Hematopoietic multipotent progenitor cell treated with erythropoietin and hydrocortisone succinate and interleukin-3 and kit ligand, for 15 days (in vitro differentiated cells): Measurements from ENCODE around the gene FNIP2.
"Not testable (repeated sequence)": the region's sequence is repeated elsewhere in the genome, so short reads cannot be mapped to it uniquely, and the experiment has no call there.

Source experiments
- DNase-seq: peaks from one replicate; pipeline ENCODE4 v3.0.0-alpha.2; 2015; ENCODE audit warnings: low spot score

The FNIP2 gene

DNA sequence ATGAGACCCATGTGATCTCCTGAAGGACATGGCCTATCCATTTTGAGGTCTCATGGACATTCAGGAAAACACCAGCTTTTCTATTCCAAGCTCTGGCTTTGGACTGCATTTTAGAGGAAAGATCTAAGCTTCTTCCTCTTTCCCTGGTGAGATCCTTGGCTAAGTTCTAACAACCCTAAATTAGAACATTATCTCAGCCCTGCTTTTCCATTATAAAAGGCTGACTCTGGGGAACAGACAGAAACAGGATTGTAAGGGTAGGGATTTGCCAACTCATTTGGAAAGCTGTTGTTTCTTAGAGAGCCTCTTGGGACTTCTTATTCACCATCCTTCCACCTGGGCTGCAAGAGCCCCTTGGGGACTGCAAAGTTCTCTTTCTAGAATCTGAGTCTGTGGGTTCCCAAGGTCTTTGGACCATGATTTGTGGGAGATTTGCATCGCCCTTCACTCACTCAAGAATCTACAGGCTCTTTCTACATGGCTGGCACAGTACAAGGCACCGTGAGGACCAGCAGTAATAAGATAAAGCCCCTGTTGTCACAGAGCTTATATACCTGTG, 146.9 kb downstream of the FNIP2 start:
- DNase-seq: no peak

DNA sequence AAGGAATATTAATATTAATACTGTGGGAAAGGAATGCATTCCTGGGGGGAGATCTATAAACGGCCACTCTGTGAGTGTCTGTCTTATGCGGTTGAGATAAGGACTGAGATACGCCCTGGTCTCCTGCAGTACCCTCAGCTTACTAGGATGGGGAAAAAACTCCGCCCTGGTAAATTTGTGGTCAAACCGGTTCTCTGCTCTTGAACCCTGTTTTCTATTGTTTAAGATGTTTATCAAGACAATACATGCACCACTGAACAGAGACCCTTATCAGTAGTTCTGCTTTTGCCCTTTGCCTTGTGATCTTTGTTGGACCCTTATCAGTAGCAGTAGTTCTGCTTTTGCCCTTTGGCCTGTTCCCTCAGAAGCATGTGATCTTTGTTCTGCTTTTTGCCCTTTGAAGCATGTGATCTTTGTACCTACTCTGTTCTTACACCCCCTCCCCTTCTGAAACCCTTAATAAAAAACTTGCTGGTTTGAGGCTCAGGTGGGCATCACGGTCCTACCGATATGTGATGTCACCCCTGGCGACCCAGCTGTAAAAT, 151.7 kb downstream of the FNIP2 start:
- not testable (repeated sequence) for DNase-seq

DNA sequence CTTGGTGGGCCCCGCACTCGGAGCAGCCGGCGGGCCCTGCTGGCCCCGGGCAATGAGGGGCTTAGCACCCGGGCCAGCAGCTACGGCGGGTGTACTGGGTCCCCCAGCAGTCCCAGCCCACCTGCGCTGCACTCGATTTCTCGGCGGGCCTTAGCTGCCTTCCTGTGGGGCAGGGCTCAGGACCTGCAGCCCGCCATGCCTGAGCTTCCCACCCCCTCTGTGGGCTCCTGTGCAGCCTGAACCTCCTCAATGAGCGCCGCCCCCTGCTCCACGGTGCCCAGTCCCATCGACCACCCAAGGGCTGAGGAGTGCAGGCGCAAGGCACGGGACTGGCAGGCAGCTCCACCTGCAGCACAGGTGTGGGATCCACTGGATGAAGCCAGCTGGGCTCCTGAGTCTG, 158.9 kb downstream of the FNIP2 start:
- not testable (repeated sequence) for DNase-seq

DNA sequence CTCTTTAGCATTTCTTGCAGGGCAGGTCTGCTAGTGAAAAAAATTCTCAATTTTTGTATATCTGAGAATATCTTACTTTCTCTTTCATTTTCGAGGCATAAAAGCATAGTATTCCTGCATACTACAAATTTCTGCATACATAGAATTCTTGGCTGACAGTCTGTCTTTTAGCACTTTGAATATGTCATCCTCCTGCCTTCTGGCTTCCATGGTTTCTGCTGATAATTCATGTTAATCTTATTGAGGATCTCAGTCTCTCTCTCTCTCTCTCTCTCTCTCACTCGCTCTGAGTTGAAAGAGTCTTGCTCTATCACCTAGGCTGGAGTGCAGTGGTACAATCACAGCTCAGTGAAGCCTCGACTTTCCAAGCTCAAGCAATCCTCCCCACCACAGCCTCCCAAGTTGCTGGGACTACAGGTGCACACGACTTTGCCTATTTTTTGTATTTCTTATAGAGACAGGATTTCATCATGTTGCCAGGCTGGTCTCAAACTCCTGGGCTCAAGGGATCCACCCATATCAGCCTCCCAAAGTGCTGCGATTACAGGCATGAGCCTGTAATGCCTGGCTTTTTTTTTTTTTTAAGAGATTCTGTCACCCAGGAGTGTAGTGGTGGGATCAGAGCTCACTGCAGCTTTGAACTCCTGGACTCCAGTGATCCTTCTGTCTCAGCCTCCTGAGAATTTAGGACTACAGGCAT, 161.3 kb downstream of the FNIP2 start:
- DNase-seq: peak; percentile 23

DNA sequence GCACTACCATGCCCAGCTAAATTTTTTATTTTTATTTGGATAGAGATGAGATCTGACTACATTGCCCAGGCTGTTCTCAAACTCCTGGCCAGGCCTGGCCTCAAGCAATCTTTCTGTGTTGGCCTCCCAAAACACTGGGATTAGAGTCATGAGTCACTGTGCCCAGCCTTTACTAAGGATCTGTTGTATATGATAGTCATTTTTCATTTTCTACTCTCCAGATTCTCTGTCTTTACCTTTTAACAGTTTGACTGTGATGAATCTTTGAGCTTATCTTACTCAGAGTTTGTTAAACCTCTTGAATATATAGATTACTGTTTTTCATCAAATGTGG, 161.8 kb downstream of the FNIP2 start:
- no peak for DNase-seq

DNA sequence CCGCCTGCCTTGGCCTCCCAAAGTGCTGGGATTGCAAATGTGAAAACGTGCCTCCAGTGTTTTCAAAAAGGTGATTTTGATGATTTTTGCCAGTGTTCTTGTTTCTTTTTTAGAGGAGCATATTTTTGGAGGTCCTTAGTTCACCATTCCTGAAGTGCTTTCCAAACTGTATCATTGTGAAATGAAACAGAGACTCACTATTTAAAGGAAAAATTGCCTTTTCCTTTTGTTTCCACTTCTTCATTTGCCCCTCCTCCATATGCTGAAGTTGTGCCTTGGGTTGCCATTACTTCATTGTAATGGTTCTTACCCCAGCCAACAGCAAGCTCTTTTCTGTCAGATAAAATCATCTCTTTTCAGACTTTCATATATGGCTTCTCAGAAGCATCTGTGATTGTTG, 164.4 kb downstream of the FNIP2 start:
- DNase-seq: no peak

DNA sequence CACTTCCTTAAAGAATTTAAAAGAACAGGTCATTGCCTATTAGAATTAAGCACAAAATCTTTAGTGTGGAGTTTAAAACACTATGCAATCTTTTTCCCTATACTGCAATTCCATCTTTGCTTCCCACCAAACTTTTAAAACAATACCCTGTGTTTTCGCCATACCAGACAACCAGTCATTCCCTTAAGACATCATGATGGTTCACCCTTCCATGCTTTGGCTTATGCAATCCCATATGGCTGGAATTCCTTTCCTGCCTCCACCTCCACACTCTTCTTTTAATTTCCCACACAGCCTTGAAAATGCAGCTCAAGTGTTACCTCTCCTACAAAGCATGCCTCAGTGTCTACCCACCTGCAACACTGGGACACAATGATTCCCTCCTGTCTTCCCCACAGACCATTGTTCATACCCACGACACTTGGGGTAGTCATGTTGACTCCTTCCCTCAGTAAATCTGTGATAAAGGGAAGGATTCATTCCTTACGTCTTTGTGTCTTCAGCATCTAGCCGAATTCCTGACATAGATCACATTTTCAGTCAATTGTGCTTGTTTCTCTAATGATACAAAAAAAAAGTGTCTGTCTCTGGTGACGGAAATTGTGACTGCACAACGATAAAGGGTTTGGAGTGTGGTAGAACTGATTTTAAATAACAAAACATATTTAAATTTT, 166.3 kb downstream of the FNIP2 start:
- DNase-seq: no peak

DNA sequence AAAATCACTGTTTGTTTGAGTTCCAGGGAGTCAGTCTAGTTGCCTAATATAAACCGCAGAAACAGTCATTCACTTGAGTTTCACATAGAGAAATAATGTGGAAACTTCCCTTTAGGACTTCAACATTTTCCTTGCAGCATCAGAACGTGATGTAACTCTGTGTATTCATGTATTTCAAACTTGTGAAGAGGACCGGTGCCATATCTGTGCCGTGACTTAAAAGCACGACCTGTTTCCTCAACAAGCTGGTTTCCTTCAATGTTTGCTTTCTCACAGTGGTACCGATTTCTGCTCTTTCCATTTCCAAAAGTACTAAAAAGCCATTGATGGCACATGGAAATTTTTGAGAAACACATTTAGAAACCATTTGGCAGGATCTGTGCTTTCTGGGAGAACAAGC, 167.4 kb downstream of the FNIP2 start:
- DNase-seq: no peak

DNA sequence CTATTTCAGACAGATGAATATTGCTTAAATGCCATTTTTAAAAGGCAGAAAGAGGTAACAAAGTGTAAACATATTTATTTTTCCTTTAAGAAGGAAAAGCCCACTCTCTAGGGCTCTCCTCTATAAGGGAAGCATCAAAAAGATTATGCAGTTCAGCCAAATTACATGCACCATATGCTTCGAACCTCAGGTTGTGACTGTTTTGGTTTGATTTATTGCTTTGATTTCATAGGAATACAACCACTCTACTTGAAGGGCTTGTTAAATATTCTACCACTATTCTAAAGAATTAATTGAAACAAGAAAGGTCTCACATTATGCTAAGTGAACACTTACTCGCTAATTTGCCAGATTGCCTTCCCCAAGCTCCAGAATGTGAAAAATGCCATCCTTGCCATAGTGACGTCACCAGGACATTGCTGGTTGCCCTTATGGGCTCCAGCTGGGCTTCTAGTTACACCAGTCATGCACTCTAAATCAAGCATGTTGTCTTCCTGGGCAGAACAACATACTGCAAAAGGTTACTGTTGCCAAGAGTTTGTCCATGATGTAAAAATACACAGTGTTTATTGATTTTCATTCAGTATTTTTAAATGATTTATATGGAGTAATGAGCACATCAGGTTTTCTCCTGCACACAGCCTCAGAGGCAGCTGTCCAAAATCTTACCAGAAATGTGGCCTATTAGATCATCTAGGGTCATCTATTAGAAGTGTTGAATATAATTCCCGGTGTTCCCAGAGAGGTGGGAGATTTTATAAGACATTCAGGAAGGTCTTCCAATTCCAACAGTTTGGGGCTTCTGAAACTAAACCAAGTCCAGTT, 169.6 kb downstream of the FNIP2 start:
- no peak for DNase-seq

DNA sequence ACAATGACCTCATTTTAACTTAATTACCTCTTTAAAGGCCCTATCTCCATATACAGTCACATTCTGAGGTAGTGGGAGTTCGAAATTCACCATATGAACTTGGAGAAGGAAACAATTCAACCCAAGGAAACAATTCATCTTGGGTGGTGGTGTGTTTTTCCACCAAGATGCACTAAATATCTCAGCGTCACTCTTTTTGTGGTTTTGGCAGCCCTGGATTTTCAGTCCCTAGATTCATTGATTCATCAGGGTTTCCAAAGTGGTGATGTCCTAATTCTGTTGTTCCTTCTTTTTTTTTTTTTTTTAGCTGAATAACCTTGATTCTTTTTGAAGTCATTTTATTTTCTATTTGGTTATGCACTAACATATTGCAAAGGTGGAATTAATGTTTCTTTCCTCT, 171.4 kb downstream of the FNIP2 start:
- no peak for DNase-seq

DNA sequence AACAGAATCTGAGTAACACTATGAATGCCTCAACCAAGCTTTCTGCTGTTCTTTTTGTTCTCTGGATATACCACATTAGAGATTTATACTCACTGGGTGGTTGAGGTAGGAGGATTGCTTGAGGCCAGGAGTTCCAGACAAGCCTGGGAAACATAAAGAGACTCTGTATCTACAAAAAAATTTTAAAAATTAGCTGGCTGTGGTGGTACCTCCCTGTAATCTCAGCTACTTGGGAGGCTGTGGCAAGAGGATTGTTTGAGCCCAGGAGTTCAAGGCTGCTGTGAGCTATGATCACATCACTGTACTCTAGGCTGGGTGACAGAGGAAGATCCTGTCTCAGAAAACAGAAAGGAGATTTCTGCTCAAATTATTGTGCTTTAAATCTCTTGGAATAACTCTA, 172.5 kb downstream of the FNIP2 start:
- DNase-seq: no peak

DNA sequence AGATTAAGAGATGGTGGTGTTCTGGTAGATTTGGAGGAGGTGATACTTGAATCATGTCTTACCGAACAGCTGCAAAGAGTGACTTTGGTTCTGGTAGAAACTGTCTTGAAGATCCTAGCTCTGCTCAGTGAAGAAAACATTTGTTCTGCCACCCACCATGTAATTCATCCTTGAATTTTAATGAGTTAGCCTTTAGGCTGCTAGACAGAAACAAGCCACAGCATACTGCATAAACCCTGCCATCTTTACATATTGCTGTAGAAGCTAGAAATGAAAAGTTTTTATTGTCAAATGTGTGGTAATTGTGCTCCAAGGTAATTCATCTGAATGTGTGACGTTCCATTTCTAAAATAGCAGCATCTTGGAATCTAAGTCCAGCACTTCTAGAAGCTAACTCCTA, 173.1 kb downstream of the FNIP2 start:
- no peak for DNase-seq

DNA sequence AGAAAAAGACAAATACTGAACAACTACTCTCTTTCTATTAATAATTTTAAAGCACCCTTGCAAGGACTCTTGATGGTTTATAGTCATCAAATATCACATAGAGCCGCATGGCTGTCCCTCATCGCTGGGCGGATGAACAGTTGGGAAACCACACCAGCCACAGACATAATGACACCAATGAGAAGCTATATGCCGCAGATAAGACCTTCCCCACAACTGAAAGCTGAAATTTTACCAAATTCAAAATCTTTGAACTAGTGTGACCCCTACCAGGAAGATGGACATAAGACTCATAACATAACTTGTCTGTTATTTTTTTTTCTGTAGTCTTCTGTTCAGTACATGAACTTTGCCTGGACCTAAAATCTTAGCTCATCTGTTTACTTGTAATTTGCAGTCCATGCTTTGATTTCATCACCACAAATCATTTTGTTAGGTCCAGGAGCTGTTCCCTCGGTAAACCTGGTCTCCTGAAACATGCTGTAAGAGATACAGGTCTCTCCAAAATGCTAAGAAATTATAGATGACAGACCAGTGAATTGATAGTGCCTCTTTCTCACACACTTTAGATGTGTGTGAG, 176.8 kb downstream of the FNIP2 start:
- DNase-seq: no peak

DNA sequence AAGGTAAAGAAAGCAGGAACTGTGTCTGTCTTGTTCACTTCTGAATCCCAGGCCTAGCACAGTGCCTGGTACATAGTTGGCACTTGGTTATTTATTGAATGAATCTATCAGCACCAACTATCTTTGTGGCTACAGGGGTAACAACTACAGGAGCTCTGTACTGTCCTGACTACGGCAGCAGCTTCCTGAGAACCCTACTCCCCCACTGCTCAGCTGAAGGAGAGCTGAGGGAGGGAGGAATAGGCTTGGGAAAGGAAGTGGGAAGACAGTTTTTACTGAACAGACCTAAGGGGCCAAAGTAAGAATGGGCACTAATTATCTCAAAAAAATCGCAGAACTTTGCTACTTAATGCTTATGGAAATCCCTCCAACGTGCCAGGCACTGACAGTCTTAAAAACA, 178.0 kb downstream of the FNIP2 start:
- DNase-seq: no peak

DNA sequence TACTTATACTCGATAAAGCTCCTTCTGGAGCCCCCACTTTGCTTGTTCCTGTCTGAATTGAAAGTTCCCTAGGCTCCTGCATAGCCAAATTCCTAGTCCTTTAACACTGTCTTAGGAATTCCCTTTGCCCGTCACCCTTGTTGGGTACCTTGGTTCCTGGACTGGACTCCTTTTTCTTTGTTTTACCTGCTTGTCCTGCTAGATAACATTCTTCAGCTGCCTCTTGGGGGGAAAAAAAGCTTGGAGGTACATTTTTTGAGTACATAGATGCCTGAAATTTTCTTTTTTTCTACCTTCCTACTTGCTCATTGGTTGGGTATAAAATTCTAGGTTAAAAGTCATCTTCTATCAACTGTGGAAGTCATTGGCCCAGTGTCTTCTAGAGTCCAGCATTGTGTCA, 179.2 kb downstream of the FNIP2 start:
- no peak for DNase-seq

DNA sequence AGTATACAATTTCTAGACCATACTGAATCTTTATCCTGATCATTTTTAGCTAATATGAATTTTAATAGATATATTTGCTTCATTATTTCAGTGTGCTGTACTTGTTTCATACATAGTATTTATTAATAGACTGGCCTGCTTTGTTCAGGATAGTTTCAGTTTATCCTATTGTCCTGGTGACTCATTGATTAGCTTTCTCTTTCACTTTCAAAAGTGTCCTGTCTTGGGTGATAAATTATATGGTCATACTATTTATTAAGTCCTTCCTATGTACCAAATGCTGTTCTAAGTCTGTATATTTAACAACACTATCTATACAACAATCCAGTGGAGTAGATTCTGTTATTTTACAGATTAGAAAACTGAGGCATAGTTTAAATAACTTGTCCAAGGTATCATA, 180.3 kb downstream of the FNIP2 start:
- DNase-seq: peak; percentile 23

DNA sequence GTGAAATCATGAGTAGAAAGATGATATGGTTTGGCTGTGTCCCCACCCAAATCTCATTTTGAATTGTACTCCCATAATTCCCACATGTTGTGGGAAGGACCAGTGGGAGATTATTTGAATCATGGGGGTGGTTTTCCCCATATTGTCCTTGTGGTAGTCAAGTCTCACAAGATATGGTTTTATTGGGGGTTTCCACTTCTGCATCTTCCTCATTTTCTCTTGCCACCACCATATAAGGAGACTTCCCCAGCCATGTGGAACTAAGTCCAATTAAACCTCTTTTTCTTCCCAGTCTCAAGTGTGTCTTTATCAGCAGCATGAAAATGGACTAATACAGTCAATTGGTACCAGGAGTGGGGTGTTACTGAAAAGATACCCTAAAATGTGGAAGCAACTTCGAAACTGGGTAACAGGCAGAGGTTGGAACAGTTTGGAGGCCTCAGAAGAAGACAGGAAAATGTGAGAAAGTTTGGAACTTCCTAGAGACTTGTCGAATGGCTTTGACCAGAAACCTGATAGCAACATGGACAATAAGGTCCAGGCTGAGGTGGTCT, 183.5 kb downstream of the FNIP2 start:
- not testable (repeated sequence) for DNase-seq

DNA sequence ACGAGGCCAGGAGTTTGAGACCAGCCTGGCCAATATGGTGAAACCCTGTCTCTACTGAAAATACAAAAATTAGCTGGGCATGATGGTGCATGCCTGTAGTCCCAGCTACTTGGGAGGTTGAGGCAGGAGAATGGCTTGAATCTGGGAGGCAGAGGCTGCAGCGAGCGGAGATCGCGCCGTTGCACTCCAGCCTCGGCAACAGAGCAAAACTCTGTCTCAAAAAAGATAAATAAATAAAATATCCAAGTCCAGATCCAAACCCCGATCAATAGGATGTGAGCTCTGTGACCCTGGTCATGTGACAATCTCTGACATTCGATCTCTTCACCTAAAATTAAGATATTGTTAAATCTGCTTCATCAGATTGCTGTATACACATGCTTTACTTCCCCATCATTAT, 187.5 kb downstream of the FNIP2 start:
- DNase-seq: not testable (repeated sequence)

DNA sequence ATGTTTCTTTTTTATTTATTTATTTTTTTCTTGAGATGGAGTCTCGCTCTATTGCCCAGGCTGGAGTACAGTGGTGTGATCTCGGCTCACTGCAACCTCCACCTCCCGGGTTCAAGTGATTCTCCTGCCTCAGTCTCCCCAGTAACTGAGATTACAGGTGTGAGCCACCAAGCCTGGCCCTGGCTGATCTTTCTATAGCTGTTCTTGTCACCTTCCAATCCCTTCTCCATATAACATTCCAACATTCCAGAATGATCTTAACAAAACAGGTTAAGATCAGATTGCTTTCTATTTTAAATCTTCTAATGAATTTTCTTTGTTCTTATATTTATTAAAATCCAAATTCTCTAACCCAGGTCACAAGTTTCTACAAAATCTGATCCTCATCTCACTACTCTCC, 188.1 kb downstream of the FNIP2 start:
- not testable (repeated sequence) for DNase-seq
